ENCODE results near the gene LEP. TPM values are rescaled to one million over a fixed set of nuclear protein-coding genes. Genes with fewer than 3 reads are reported as not detected.

LEP gene
- total RNA-seq, 1 experiment from 2014 or later, result not detected

DNA sequence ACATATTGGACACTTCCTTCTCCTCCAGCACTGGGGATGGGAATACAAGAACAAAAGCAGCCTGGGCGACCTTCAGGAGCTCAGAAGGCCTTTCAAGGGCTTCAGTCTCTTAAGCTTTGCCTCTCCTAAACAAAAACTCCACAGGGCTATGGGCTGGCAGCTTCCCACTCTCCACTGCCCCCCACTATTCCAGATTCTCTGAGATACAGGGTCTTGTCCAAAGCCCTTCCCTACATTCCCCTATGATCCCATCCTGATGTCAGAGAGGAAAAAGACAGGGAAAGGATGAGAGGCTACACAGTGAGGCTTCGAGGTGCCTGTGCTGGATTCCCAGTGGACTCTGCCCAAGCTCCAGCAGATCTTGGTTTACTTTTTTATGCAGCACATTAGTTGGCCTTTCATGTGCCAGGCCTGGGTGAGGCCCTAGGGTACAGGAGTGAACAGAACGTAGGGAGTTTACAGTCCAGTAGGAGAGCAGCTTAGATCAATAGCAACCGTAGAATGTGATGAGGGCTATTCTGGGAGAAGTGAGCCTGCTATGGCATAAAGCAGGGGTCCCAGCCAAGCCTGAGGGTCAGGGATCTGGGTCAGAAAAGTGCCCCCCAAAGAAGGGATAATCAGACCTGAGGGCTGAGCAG lies 33.3 kb downstream of the LEP start:
- no peak overlapping the region for H3K23ac ChIP-seq (ENCODE audit: insufficient read length, low read depth, low read length)
- no peak overlapping the region for H2BK12ac ChIP-seq (ENCODE audit: insufficient read length, low read depth, low read length)
- no peak overlapping the region for H2BK5ac ChIP-seq (ENCODE audit: insufficient read length, low read length)
- no CpG with 5 or more reads among the region's 4 CpGs for WGBS (ENCODE audit: extremely low coverage, insufficient read length, low lambda C conversion rate)
- H2BK20ac ChIP-seq (ENCODE audit: low read depth, low read length, poor library complexity, severe bottlenecking), result no peak overlapping the region
- H3K79me2 ChIP-seq (ENCODE audit: insufficient read depth, low read length), result no peaks in the 10 kb centered on the region
- no peak overlapping the region for H3K9ac ChIP-seq (ENCODE audit: extremely low read depth, insufficient read length, low read length)
- no peak for DNase-seq
- H3K18ac ChIP-seq (ENCODE audit: insufficient read length, low read depth, low read length), result no peak overlapping the region
- H3K79me1 ChIP-seq (ENCODE audit: insufficient read depth, low read depth, low read length, poor library complexity, severe bottlenecking), result no peaks in the 10 kb centered on the region
- no peak overlapping the region for H4K91ac ChIP-seq (ENCODE audit: insufficient read length, low read depth, low read length)
- no peak overlapping the region for H3K4me3 Mint-ChIP-seq
- no peak overlapping the region for H2BK15ac ChIP-seq (ENCODE audit: low read depth, low read length)
- H3K9me3 ChIP-seq (ENCODE audit: control insufficient read depth, low read depth, low read length), result no peaks in the 10 kb centered on the region
- H3T11ph ChIP-seq (ENCODE audit: low read length), result no peak overlapping the region
- H3K14ac ChIP-seq (ENCODE audit: insufficient read depth, low read length), result no peak overlapping the region
- TF ChIP-seq, protein P1, sequence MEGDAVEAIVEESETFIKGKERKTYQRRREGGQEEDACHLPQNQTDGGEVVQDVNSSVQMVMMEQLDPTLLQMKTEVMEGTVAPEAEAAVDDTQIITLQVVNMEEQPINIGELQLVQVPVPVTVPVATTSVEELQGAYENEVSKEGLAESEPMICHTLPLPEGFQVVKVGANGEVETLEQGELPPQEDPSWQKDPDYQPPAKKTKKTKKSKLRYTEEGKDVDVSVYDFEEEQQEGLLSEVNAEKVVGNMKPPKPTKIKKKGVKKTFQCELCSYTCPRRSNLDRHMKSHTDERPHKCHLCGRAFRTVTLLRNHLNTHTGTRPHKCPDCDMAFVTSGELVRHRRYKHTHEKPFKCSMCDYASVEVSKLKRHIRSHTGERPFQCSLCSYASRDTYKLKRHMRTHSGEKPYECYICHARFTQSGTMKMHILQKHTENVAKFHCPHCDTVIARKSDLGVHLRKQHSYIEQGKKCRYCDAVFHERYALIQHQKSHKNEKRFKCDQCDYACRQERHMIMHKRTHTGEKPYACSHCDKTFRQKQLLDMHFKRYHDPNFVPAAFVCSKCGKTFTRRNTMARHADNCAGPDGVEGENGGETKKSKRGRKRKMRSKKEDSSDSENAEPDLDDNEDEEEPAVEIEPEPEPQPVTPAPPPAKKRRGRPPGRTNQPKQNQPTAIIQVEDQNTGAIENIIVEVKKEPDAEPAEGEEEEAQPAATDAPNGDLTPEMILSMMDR (conservative IDR thresholded peaks at IDR 0.05), result no peak
- no peak overlapping the region for H4K8ac ChIP-seq (replicated peaks; ENCODE audit: insufficient read length, low read depth, low read length)
- no peaks in the 10 kb centered on the region for H3K27me3 ChIP-seq (ENCODE audit: insufficient read depth, low read length)
- no peaks in the 10 kb centered on the region for H4K20me1 ChIP-seq (ENCODE audit: control insufficient read depth, insufficient read depth, insufficient read length)
- no peak overlapping the region for H4K5ac ChIP-seq (ENCODE audit: insufficient read length, low read depth, low read length)
- H3K9me3 Mint-ChIP-seq, result peaks cover 3 to 4% of the 10 kb centered on the region in 2 experiments; a peak in 3 of 5 replicates
- no peak overlapping the region for H3K56ac ChIP-seq (ENCODE audit: insufficient read length, low read depth, low read length)
- H3K4me1 ChIP-seq (ENCODE audit: insufficient read depth, low read length), result peaks cover 7% of the 10 kb centered on the region; the same call in 1 of the 2 replicates
- H3K23me2 ChIP-seq (ENCODE audit: insufficient read length, low read depth, low read length, poor library complexity, severe bottlenecking), result no peaks in the 10 kb centered on the region
- H3K4ac ChIP-seq (ENCODE audit: low read depth, low read length), result no peak overlapping the region
- H3K27me3 Mint-ChIP-seq (ENCODE audit: low read depth), result peaks cover 13% of the 10 kb centered on the region
- peaks cover 29 to 35% of the 10 kb centered on the region in 2 experiments for H3K4me1 Mint-ChIP-seq
- H2AFZ ChIP-seq (ENCODE audit: low read length), result no peak overlapping the region
- no peak overlapping the region for H2BK120ac ChIP-seq (ENCODE audit: low read depth, low read length, poor library complexity, severe bottlenecking)
- H3K27ac Mint-ChIP-seq, result peak overlapping the region in 1 of 3 experiments; percentile 65; a peak in 1 of 7 replicates
- H3K36me3 Mint-ChIP-seq (ENCODE audit: insufficient read depth in 1 of 3, low read depth in 3 of 3), result peaks cover 0 to 9% (median 3%) of the 10 kb centered on the region in 3 experiments; a peak in 5 of 7 replicates
- no peak overlapping the region for H2AK5ac ChIP-seq (ENCODE audit: insufficient read length, low read length)
- H3K4me2 ChIP-seq (ENCODE audit: insufficient read depth, insufficient read length, low read length), result no peak overlapping the region
- no peak overlapping the region for H3K27ac ChIP-seq (ENCODE audit: insufficient read length, low read depth, low read length)

Measured in H9 (cell line).